ENCODE measurements around the gene DCST2.
A peak's percentile ranks its signal among the peaks of the same experiment; 100 is the strongest.

DCST2 gene

GRCh38 chr1:155009742-155010141 is 23.8 kb downstream of the DCST2 start:
- no peak for DNase-seq (ENCODE audit: low spot score)

- no peak for DNase-seq (ENCODE audit: low spot score)
Observed at GRCh38 chr1:155009221-155009711, 24.3 kb downstream of the DCST2 start.

- DNase-seq (ENCODE audit: low spot score) = no peak
Observed at GRCh38 chr1:155008015-155008941, 25.3 kb downstream of the DCST2 start.

GRCh38 chr1:155007251-155007828 is 26.2 kb downstream of the DCST2 start:
- DNase-seq (ENCODE audit: low spot score) = no peak

- DNase-seq (ENCODE audit: low spot score) = peak; percentile 59
Observed at GRCh38 chr1:155006601-155007101, 26.9 kb downstream of the DCST2 start.

- peak; percentile 28 for DNase-seq (ENCODE audit: low spot score)
Observed at GRCh38 chr1:155005076-155006011, 28.2 kb downstream of the DCST2 start.

- no peak for DNase-seq (ENCODE audit: low spot score)
Observed at GRCh38 chr1:155004352-155005075, 29.1 kb downstream of the DCST2 start.

- no peak for DNase-seq (ENCODE audit: low spot score)
Observed at GRCh38 chr1:155003766-155004351, 29.7 kb downstream of the DCST2 start.

- DNase-seq (ENCODE audit: low spot score) = no peak
Observed at GRCh38 chr1:155003227-155003765, 30.3 kb downstream of the DCST2 start.

GRCh38 chr1:155002464-155003226 is 30.9 kb downstream of the DCST2 start, which contains the start of gene ZBTB7B:
Gene ZBTB7B, plus strand, starts transcription at chr1:155002802. Its CDS starts 11,859 bp downstream, at chr1:155014661.
- DNase-seq (ENCODE audit: low spot score) = no peak

GRCh38 chr1:155001675-155002463 is 31.7 kb downstream of the DCST2 start:
- peak; percentile 96 for DNase-seq (ENCODE audit: low spot score)

GRCh38 chr1:155001425-155001674 is 32.2 kb downstream of the DCST2 start:
- DNase-seq (ENCODE audit: low spot score) = no peak

GRCh38 chr1:155000726-155001424 is 32.7 kb downstream of the DCST2 start:
- peak; percentile 72 for DNase-seq (ENCODE audit: low spot score)

- DNase-seq (ENCODE audit: low spot score) = no peak
Observed at GRCh38 chr1:155000411-155000725, 33.2 kb downstream of the DCST2 start.

- no peak for DNase-seq (ENCODE audit: low spot score)
Observed at GRCh38 chr1:154999571-155000410, 33.8 kb downstream of the DCST2 start.

- DNase-seq (ENCODE audit: low spot score) = peak; percentile 78
Observed at GRCh38 chr1:154998818-154999570, 34.6 kb downstream of the DCST2 start.

GRCh38 chr1:154998201-154998780 is 35.3 kb downstream of the DCST2 start:
- no peak for DNase-seq (ENCODE audit: low spot score)
